Aorta (tissue), 5 donors: ENCODE data around the gene RELCH. TPM values are rescaled to one million over a fixed set of nuclear protein-coding genes. Genes with fewer than 3 reads are reported as not detected.

ENCODE experiments used
- ATAC-seq: fragments of 200-7000 bp; cut with Tn5 transposase; one replicate; pipeline ENCODE4 v1.9.1; 2022; ENCODE audit warnings: moderate library complexity; ENCODE audit not compliant: low FRiP score
- DNase-seq, 2 donors: peaks; one replicate each; pipeline ENCODE4 v3.0.0-alpha.2; 2020
- H3K27ac ChIP-seq, 2 donors: one replicate each; pipeline ENCODE4 v1.5.1; 2013; ENCODE audit warnings: low read length in 2 of 2, mild to moderate bottlenecking in 2 of 2, moderate library complexity in 2 of 2, control low read depth in 1 of 2, inconsistent platforms in 1 of 2, low read depth in 1 of 2
- H3K27me3 ChIP-seq, 2 donors: one replicate each; pipeline ENCODE4 v1.6.1; 2013; ENCODE audit warnings: control low read depth in 1 of 2, low read length in 1 of 2, mild to moderate bottlenecking in 1 of 2, moderate library complexity in 1 of 2; ENCODE audit not compliant: insufficient read depth in 2 of 2, control insufficient read depth in 1 of 2
- H3K36me3 ChIP-seq, 2 donors: one replicate each; pipeline ENCODE4 v1.6.1; 2013; ENCODE audit warnings: control low read depth in 1 of 2, low read length in 1 of 2, mild to moderate bottlenecking in 1 of 2; ENCODE audit not compliant: insufficient read depth in 2 of 2, control insufficient read depth in 1 of 2
- H3K4me1 ChIP-seq, 2 donors: one replicate each; pipeline ENCODE4 v1.6.1; 2013; ENCODE audit warnings: low read length in 2 of 2, control low read depth in 1 of 2, mild to moderate bottlenecking in 1 of 2, moderate library complexity in 1 of 2; ENCODE audit not compliant: insufficient read depth in 2 of 2, control insufficient read depth in 1 of 2
- H3K4me3 ChIP-seq, 2 donors: one replicate each; pipeline ENCODE4 v1.5.1; 2013; ENCODE audit warnings: low read length in 2 of 2, control low read depth in 1 of 2, mild to moderate bottlenecking in 1 of 2
- H3K9me3 ChIP-seq: one replicate; pipeline ENCODE4 v1.6.1; 2013; ENCODE audit warnings: mild to moderate bottlenecking, low read length; ENCODE audit not compliant: control insufficient read depth
- WGBS, 2 donors: extraction: QIAGEN DNeasy Blood & Tissue Kit; methylation state at CpG; one replicate each; pipeline ENCODE4 v1.1.7; 2013; 5-methylcytosine and 5-hydroxymethylcytosine counted together
- intact Hi-C, 2 donors: fragments of 100-400 bp; cut with DNase I; formaldehyde crosslinking; loops; one replicate each; pipeline versions ENCODE4 v1.14.2 to v1.15.0; 2022
- polyA plus RNA-seq, 2 donors: library from polyadenylated mRNA; stranded (reverse); fragments of 200-250 nt; gene quantifications; one replicate each; pipeline ENCODE4 v1.2.3, GENCODE V29; 2013
- total RNA-seq, 2 donors: library from RNA; stranded (reverse); fragmentation: NEBNext Ultra II Directional; extraction: Animal tissue kit (Norgen Biotek cat#: 25700); gene quantifications; one replicate each; pipeline ENCODE4 v1.2.1, GENCODE V29; 2021
- donor health status: healthy with polysubstance abuse.
- donor health status: Bipolar disorder and iron deficiency.
- donor health status: DM: no; HTN: no; CAD: no.
- donor health status: DM: no; HTN: no; CAD: no.
- donor health status: DM: yes; HTN: yes; CAD: no.

Gene RELCH
- total and polyA plus RNA-seq, 4 donors: 1.8 to 40.7 (median 21.9) TPM

DNA sequence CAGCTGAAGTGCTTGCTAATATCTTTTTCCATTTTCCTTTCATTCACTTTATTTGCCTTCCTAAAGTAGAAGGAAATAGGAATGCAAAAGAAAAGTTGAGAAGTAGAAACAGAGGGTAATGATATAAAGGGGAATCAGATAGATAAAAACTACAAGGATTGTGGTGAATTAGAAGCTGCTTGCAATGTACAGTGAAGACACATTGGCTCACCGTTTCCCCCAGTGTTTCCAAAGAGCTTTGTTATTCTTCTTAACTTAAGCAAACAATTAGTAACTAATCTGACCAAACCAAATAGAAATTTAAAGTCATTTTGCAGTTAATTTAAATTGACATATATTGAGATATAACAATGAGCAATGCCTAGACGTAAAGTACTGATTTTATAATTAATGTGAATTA lies 63.4 kb downstream of the RELCH start:
- intact Hi-C loops: loop anchor here in 1 of 2 donors (2.0 kb wide), 1 partner anchor 68 kb away; no protein-coding TSS in a partner anchor
- Histone ChIP-seq H3K27ac (no peak overlapping the region), H3K36me3 (peaks cover 0 to 3% of the 10 kb centered on the region in 2 donors), H3K27me3 (no peaks in the 10 kb centered on the region), H3K9me3 (no peaks in the 10 kb centered on the region), H3K4me3 (no peak overlapping the region), H3K4me1 (no peaks in the 10 kb centered on the region)
- ATAC-seq (no peak), DNase-seq (no peak)
- WGBS, 2 donors: 44 to 47% methylated on average over 2 of the region's 2 CpGs

DNA sequence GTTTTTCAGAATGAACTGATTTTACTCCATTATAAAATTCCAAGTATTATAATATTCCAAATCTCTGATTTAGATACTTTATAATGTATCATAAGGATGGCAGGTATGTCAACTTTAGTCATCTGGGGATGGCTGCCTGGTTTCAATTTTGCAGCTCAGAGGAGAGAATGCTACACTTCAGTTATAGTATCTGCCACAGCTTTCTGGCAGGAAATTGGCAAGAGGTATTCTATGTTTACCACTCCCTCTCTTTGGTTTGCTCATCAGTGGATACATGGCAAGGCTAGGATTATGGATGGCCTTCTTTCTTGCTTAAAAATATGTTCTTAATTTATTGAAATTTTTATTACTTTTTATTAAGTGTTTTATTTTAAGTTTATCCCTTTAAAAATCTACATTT lies 71.0 kb downstream of the RELCH start:
- H3K4me3 ChIP-seq: no peak overlapping the region
- H3K27me3 ChIP-seq: no peaks in the 10 kb centered on the region
- no peaks in the 10 kb centered on the region for H3K9me3 ChIP-seq
- H3K4me1 ChIP-seq: no peaks in the 10 kb centered on the region
- no peak overlapping the region for H3K27ac ChIP-seq
- intact Hi-C loops: no loop called here
- no peak for ATAC-seq
- H3K36me3 ChIP-seq: peaks cover 2 to 3% of the 10 kb centered on the region in 2 donors
- DNase-seq: no peak

- ATAC-seq: no peak
- Histone ChIP-seq H3K36me3 (peaks cover 2 to 3% of the 10 kb centered on the region in 2 donors), H3K4me3 (no peak overlapping the region), H3K27ac (no peak overlapping the region), H3K27me3 (no peaks in the 10 kb centered on the region), H3K4me1 (no peaks in the 10 kb centered on the region), H3K9me3 (no peaks in the 10 kb centered on the region)
- intact Hi-C loops: no loop called here
- DNase-seq: no peak
Observed at GRCh38 chr18:62258616-62259015, 71.6 kb downstream of the RELCH start.

DNA sequence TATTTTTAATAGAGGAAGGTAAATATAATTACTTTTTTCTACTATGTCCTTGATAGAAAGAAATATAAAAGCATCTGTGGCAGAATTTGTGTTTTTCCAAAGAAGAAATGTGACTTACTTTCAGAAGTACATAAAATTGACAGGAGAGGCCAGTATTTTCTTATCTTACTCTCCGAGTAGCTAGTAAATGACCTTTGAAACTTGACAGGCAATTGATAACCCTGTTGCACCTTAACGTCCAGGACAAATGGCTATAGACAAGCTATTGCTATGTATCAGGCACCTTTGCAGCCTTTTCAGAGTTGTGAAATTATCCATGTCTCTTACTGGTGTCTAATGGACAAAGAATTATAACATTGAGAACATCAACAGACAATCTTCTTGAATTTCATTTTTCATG lies 75.0 kb downstream of the RELCH start:
- Histone ChIP-seq H3K27ac (no peak overlapping the region), H3K9me3 (no peaks in the 10 kb centered on the region), H3K4me3 (no peak overlapping the region), H3K4me1 (no peaks in the 10 kb centered on the region), H3K36me3 (peaks cover 2 to 4% of the 10 kb centered on the region in 2 donors), H3K27me3 (no peaks in the 10 kb centered on the region)
- WGBS, 2 donors: 32 to 39% methylated on average over 2 of the region's 2 CpGs
- intact Hi-C loops: no loop called here
- ATAC-seq (no peak), DNase-seq (no peak)

DNA sequence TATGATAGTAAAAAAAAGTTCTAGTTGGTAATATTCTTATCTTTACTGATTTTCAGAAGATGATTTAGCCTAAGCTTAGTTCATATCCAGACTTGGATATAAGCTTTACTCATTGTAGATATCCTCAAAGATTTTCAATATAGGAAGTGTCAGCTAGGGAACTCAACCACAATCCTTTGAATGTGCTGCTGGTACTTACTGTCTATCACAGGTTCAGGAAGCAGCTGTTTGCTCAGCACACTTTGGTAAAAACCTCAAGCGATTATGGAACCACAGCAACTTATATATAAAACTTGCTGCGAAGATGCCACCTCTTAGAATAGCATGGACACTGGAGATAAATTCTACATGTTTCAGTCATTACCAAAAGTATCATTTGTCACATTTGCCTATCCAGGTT lies 77.9 kb downstream of the RELCH start:
- H3K36me3 ChIP-seq: peaks cover 4% of the 10 kb centered on the region in 2 donors
- no peak for DNase-seq
- no peak overlapping the region for H3K4me3 ChIP-seq
- WGBS, 2 donors: 95 to 96% methylated on average over 2 of the region's 2 CpGs
- no peak for ATAC-seq
- no peaks in the 10 kb centered on the region for H3K4me1 ChIP-seq
- intact Hi-C loops: no loop called here
- H3K27ac ChIP-seq: no peak overlapping the region
- no peaks in the 10 kb centered on the region for H3K9me3 ChIP-seq
- H3K27me3 ChIP-seq: no peaks in the 10 kb centered on the region

DNA sequence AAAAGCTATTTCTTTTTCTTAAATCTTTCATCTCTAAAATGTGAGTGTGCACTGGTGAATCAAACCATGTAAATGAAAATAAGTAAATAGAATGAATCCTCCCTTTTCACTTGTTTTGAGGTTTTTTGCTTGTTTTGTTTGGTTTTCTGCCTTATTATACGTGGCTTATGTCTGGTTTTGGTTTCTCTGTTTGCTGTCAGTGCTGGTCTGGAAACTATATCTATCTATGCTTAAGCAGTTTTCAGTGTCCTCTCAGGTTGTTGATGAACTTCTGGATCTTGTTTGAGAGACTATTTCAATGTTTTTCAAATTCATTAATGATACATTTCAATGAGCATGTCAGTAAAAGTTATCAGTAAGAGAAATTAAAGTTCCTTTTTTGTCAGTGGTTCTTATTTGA lies 90.0 kb downstream of the RELCH start:
- no peak for ATAC-seq
- Histone ChIP-seq H3K4me1 (peaks cover 0 to under 1% of the 10 kb centered on the region in 2 donors), H3K4me3 (no peak overlapping the region), H3K36me3 (no peaks in the 10 kb centered on the region), H3K27me3 (no peaks in the 10 kb centered on the region), H3K27ac (no peak overlapping the region), H3K9me3 (no peaks in the 10 kb centered on the region)
- 65 to 68% methylated on average over 1 of the region's 1 CpG for WGBS, 2 donors
- intact Hi-C loops: no loop called here
- no peak for DNase-seq

GRCh38 chr18:62279561-62279960 lies 92.5 kb downstream of the RELCH start:
- 81 to 88% methylated on average over 5 of the region's 5 CpGs for WGBS, 2 donors
- H3K4me3 ChIP-seq: no peak overlapping the region
- no peaks in the 10 kb centered on the region for H3K9me3 ChIP-seq
- H3K27me3 ChIP-seq: no peaks in the 10 kb centered on the region
- H3K36me3 ChIP-seq: no peaks in the 10 kb centered on the region
- intact Hi-C loops: no loop called here
- no peak overlapping the region for H3K27ac ChIP-seq
- DNase-seq (no peak), ATAC-seq (no peak)
- peaks cover 0 to 8% of the 10 kb centered on the region in 2 donors for H3K4me1 ChIP-seq

- H3K27me3 ChIP-seq: no peaks in the 10 kb centered on the region
- peaks cover 0 to 8% of the 10 kb centered on the region in 2 donors for H3K4me1 ChIP-seq
- H3K36me3 ChIP-seq: no peaks in the 10 kb centered on the region
- ATAC-seq: no peak
- 98 to 99% methylated on average over 6 of the region's 6 CpGs for WGBS, 2 donors
- H3K9me3 ChIP-seq: no peaks in the 10 kb centered on the region
- no peak for DNase-seq
- H3K27ac ChIP-seq: no peak overlapping the region
- intact Hi-C loops: loop anchor here in 1 of 2 donors (10.0 kb wide), 1 partner anchor 305 kb away; no protein-coding TSS in a partner anchor
- no peak overlapping the region for H3K4me3 ChIP-seq
Observed at GRCh38 chr18:62280058-62280457, 93.0 kb downstream of the RELCH start.

GRCh38 chr18:62280786-62281185 lies 93.7 kb downstream of the RELCH start:
- Histone ChIP-seq H3K36me3 (no peaks in the 10 kb centered on the region), H3K4me3 (no peak overlapping the region), H3K4me1 (peaks cover 0 to 8% of the 10 kb centered on the region in 2 donors), H3K27ac (peak overlapping the region in 1 of 2 donors; percentile 60), H3K27me3 (no peaks in the 10 kb centered on the region), H3K9me3 (no peaks in the 10 kb centered on the region)
- 71 to 73% methylated on average over 1 of the region's 1 CpG for WGBS, 2 donors
- no peak for DNase-seq
- no peak for ATAC-seq
- intact Hi-C loops: loop anchor here in 1 of 2 donors (10.0 kb wide), 1 partner anchor 304 kb away; no protein-coding TSS in a partner anchor
